Activated naive CD4-positive, alpha-beta T cell treated with anti-CD3 and anti-CD28 coated beads for 36 hours (primary cell): ENCODE measurements around the gene TEX19. TPM values are rescaled to one million over a fixed set of nuclear protein-coding genes. Genes with fewer than 3 reads are reported as not detected.
"Not testable (repeated sequence)": the region's sequence is repeated elsewhere in the genome, so short reads cannot be mapped to it uniquely, and the experiment has no call there.

Experiments used
- CTCF ChIA-PET: fragments of 350-600 bp; sonication (Branson Sonifier 250); formaldehyde crosslinking; loops from one replicate; lab custom pipeline; 2021; ENCODE audit warnings: antibody characterized with exemption; lab: Charles Lee
- DNase-seq: peaks from one replicate; pipeline ENCODE4 v3.0.0-alpha.2; 2020
- H3K27ac Mint-ChIP-seq: one replicate; pipeline ENCODE4 v1.8.0; 2021; ENCODE audit warnings: mild to moderate bottlenecking, mixed read lengths
- H3K27me3 Mint-ChIP-seq: one replicate; pipeline ENCODE4 v1.8.0; 2021; ENCODE audit warnings: low read depth, mixed read lengths
- H3K36me3 Mint-ChIP-seq: one replicate; pipeline ENCODE4 v1.8.0; 2021; ENCODE audit warnings: low read depth, mixed read lengths
- H3K4me1 Mint-ChIP-seq: one replicate; pipeline ENCODE4 v1.8.0; 2021; ENCODE audit warnings: low read depth, mixed read lengths
- H3K4me3 Mint-ChIP-seq: one replicate; pipeline ENCODE4 v1.8.0; 2021; ENCODE audit warnings: mild to moderate bottlenecking, moderate library complexity, mixed read lengths
- H3K9me3 Mint-ChIP-seq: one replicate; pipeline ENCODE4 v1.8.0; 2021; ENCODE audit warnings: mixed read lengths
- intact Hi-C: fragments of 100-400 bp; cut with micrococcal nuclease; formaldehyde crosslinking; loops from one replicate; pipeline ENCODE4 v1.15.1; 2023
- total RNA-seq, 2 experiments: library from RNA; stranded (reverse); gene quantifications; one replicate each; pipeline ENCODE4 v1.2.3, GENCODE V29; 2021

TEX19 gene
- total RNA-seq, 2 experiments from 2014 or later, result 0.21 TPM; not detected in 1

DNA sequence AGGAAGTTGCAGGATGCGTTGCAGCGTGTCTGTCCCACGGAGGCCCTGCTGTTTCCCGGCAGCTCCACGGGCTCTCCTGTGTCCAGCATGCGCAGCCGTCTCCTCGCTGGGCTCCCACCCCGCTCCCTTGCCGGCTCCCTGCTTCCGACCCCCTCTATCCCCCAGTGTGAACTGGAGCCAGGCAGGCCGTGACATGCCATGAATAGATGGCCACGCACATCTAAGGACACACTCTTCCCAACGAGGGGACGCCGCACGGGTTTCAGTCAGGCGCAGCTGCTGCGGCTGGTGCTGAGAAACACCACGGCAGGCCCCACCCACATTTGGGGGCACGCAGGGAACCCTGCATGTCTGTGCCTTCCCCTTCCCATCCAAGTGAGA lies 49.9 kb downstream of the TEX19 start:
- CTCF ChIA-PET, result no interaction called here
- DNase-seq, result no peak

DNA sequence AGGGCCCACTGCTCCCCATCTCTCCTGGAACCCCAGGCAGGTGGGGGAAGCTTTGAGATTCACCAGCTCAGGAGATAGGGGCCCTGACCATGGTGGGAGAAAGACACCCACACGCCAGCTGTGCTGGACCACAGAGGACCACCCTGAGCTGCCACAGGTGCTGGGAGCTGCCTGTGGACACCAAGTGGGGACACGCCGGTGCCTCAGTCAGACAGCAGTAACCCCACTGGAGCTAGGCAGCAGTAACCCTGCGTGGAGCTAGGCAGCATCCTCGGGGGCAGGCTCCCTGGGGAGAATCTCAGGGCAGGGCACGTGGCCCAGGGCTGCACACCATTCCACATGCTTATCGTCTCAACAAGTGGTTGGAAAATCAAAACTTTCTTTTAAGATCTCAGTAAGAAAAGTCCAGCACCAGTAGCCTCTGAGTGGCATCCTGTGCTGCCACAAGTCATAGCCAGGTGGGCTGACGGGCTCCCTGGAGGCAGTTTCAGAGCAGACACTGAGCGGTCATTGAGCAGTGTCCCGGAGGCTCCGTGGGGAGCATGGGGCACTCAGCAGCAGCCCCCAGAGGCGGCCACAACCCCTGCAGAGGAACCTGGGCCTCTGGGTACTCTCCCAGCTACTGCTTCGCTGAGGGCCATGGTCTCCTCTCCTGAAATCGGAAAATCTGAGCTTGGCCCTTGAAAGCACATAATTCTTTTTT lies 51.1 kb downstream of the TEX19 start:
- intact Hi-C loops, result no loop called here
- peaks cover 13% of the 10 kb centered on the region for H3K36me3 Mint-ChIP-seq
- CTCF ChIA-PET, result interaction anchor here (0.6 to 0.9 kb wide), 4 partner anchors 15 to 256 kb away, joined by 3 to 6 read pairs (median 5); no protein-coding TSS in a partner anchor
- no peak overlapping the region for H3K27ac Mint-ChIP-seq
- H3K9me3 Mint-ChIP-seq, result no peaks in the 10 kb centered on the region
- DNase-seq, result no peak
- H3K4me1 Mint-ChIP-seq, result peaks cover 7% of the 10 kb centered on the region
- no peaks in the 10 kb centered on the region for H3K27me3 Mint-ChIP-seq
- H3K4me3 Mint-ChIP-seq, result no peak overlapping the region

More for the DNA sequence above, 49.9 kb downstream of the TEX19 start:
- Mint-ChIP-seq H3K4me1 (no peaks in the 10 kb centered on the region), H3K4me3 (no peak overlapping the region), H3K27me3 (no peaks in the 10 kb centered on the region), H3K27ac (no peak overlapping the region), H3K9me3 (no peaks in the 10 kb centered on the region), H3K36me3 (peaks cover 12% of the 10 kb centered on the region)
- intact Hi-C loops, result no loop called here

DNA sequence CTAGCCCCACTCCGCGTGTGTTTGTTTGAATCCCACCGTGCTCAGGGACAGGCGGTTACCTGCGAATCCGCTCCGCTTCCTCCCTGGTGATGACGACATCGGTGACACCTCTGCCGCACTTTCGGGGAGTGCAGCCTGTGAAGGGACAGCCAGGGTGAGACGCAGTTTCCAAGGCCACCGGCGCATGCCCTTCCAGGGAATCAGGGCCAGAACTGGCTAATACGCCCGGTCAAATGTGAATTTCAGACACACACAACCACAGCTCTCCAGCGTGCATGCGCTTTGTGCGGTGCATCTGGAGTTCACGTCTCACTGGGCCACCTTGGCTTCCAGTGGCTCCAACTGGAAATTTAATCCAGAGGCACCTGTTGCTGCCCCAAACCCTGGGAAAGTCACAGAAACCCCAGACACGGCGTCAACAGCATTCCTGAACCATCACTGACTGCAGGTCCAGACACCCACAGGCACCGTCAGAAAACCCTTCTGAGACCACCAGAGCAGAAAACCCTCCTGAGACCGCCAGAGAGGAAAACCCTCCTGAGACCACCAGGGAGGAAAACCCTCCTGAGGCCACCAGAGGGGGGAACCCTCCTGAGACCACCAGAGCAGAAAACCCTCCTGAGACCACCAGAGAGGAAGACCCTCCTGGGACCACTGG lies 52.5 kb downstream of the TEX19 start:
- Mint-ChIP-seq H3K4me1 (peaks cover 14% of the 10 kb centered on the region), H3K27ac (no peak overlapping the region), H3K9me3 (no peaks in the 10 kb centered on the region), H3K36me3 (peaks cover 12% of the 10 kb centered on the region), H3K27me3 (no peaks in the 10 kb centered on the region), H3K4me3 (no peak overlapping the region)
- intact Hi-C loops, result no loop called here
- no peak for DNase-seq
- CTCF ChIA-PET, result no interaction called here

DNA sequence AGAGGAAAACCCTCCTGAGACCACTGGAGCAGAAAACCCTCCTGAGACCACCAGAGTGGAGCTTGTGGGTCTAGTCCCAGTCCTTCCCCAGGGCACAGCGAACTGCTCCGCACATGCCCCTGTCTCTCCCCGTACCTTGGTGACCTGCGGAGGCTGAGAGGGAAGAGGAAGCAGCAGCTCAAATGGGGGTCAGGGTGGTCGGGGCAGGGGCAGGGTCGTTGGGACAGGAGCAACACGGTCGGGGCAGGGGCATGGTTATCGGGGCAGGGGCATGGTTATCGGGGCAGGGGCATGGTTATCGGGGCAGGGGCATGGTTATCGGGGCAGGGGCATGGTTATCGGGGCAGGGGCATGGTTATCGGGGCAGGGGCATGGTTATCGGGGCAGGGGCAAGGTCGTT lies 53.0 kb downstream of the TEX19 start:
- DNase-seq, H3K27me3 Mint-ChIP-seq, H3K27ac Mint-ChIP-seq, CTCF ChIA-PET, intact Hi-C loops, H3K9me3 Mint-ChIP-seq, H3K4me3 Mint-ChIP-seq: not testable (repeated sequence)
- H3K4me1 Mint-ChIP-seq, result peaks cover 14% of the 10 kb centered on the region
- peaks cover 12% of the 10 kb centered on the region for H3K36me3 Mint-ChIP-seq

DNA sequence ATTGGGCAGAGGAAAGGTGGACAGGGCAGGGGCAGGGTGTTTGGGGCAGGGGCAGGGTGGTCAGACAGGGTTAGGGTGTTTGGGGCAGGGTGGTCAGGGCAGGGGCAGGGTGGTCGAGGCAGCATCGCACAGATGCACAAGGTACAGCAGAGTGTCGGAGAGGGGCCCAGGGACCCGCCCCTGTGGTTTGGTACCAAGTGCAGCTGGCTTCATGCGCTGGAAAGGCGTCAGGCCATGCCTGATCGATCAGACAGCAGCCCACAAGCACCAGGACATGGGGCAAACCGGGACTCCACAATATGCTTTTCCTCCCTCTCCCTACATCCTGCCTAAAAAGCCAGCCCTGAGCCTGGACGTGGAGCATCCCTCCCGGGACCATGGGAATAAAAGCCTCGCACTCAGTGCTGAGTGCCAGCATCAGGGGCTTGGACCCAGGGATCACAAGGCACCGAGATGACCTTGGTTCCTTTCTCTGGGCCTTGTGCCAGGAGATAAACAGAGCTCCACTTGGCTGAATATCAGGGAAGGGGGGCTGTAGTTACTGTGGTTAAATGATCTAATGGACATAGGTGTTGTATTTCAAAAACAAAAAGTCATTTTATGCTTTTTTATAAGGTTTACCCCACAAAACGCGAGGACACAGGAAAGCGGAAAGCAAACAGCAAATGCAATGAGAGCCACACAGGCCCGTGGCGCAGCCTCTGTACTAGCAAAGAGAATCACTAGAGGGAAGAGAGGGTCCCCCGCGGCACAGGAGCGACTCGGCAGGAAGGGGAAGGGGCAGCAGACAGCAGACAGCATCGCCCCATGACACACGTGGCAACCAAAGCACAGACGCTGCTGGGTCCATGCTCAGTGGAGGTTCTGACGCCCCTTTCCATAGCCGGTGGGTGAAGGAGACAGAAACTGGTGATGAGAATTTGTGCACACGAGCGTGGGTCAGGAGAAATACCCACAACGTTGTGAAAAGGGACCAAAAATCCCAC lies 53.8 kb downstream of the TEX19 start:
- Mint-ChIP-seq H3K4me1 (peaks cover 17% of the 10 kb centered on the region), H3K4me3 (no peak overlapping the region), H3K27me3 (no peaks in the 10 kb centered on the region), H3K36me3 (peaks cover 10% of the 10 kb centered on the region), H3K9me3 (no peaks in the 10 kb centered on the region), H3K27ac (no peak overlapping the region)
- CTCF ChIA-PET, result no interaction called here
- intact Hi-C loops, result no loop called here
- no peak for DNase-seq

Other genes with a start within 250 kb of the TEX19 start
- 10 to 100 TPM; 40.7 to 43.9 TPM for gene CCDC57, start 146.4 kb upstream of the TEX19 start, total RNA-seq
- 10 to 100 TPM; 15.2 to 18.3 TPM for gene SLC16A3, start 130.2 kb upstream of the TEX19 start, total RNA-seq
- gene CSNK1D, start 85.5 kb upstream of the TEX19 start, total RNA-seq, result 100 to 1,000 TPM in 1 of 2 experiments, 10 to 100 TPM in 1; 99.8 to 100 TPM
- 100 to 1,000 TPM; 635 to 646 TPM for gene CD7, start 41.6 kb upstream of the TEX19 start, total RNA-seq
- 1 to 10 TPM; 2.8 to 3.8 TPM for gene SECTM1, start 25.5 kb upstream of the TEX19 start, total RNA-seq
- not detected for gene UTS2R, start 12.5 kb downstream of the TEX19 start, total RNA-seq
- gene HEXD, start 59.1 kb downstream of the TEX19 start, total RNA-seq, result 10 to 100 TPM; 22.4 to 26.3 TPM
- gene OGFOD3, start 59.3 kb downstream of the TEX19 start, total RNA-seq, result 10 to 100 TPM; 31.1 to 32.9 TPM
- 100 to 1,000 TPM; 292 to 294 TPM for gene CYBC1, start 91.5 kb downstream of the TEX19 start, total RNA-seq
- gene NARF, start 99.5 kb downstream of the TEX19 start, total RNA-seq, result 10 to 100 TPM; 64.2 to 69.3 TPM
- gene FOXK2, start 160.5 kb downstream of the TEX19 start, total RNA-seq, result 10 to 100 TPM; 48.8 to 51.4 TPM